GM19468 (cell line): ENCODE data around the gene DST.

Experiments used
- ATAC-seq: cut with Tn5 transposase; IDR thresholded peaks from one replicate; pipeline ENCODE4 v1.9.1; 2021; ENCODE audit warnings: mild to moderate bottlenecking, moderate library complexity, moderate number of reproducible peaks; ENCODE audit not compliant: unreplicated experiment; ENCODE audit errors: extremely low read depth

DST gene

DNA sequence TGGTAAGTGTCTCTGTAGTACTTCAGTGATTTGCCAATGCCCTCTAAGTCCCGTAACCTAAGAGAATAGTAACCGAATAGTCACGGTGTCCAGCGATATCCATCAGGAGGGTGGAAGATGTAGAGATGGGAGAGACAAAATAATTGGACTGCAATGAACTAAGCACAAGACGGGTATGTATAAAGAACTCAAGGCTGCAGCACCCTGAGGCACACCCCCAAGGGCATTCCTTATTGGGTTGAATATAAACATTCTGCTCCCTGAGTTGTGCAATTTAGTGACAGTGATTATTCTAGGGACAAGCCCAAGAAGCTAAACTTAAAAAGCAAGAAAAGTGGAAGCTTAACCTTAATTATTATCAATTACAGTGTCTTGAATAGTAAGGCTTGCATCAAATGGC lies 14.6 kb downstream of the DST start:
- ATAC-seq = no peak

DNA sequence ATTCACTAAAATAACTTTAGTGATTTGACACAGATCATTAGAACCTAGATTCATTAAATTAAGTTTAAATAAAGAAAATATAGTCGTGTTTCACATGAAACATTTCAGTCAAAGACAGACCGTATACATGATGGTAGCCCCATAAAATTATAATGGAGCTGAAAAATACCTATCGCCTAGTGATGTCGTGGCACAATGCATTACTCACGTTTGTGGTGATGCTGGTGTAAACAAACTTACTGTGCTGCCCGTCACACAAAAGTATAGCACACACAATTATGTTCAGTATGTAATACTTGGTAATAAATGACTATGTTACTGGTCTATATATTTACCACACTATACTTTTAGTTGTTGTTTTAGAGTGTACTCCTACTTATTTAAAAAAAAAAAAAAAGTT lies 17.3 kb downstream of the DST start:
- ATAC-seq = no peak

DNA sequence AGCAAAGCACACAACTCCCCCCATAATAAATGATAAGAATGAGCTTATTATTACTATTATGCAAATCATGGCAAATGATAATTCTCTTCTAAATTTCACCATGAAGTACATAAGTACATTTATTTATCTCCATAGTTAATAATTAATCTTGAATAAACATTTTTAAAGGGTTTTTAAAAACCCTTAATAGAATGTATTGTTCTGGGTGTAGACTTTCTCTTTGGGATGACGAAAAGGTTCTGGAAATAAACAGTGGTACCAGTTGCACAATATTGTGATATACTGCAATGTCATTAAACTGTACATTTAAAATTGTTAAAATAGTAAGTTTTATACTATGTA lies 18.0 kb downstream of the DST start:
- ATAC-seq = no peak

DNA sequence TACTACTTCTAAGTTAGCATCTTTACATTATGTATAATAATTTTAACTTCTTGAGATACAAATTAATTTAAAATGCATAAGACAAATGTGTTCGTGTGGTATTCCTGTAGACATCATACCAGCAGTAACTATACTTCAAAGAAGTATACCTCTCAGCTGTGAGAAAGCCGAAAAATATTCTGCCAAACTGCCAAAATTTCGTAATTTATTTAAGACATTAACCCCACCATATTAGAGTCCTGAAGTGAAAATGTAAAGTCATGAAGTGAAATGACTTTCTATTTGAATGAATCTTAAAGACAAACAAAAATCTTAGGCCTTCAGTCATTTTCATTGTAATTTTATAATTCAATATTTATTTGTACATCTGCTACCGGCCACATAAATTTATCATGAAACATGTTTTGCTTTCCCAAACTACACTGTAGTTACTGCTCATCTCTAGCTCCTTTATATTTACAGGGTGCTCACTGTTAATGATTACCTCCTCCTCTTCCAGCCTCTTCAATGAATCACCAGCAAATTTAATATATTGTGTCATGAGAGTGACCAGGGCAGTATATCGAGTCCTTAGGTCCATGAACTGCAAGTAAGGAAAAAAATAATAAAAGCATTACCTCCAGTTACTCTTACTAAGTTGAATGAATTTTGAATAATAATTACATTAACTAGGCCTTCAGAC lies 18.5 kb downstream of the DST start:
- ATAC-seq = no peak

DNA sequence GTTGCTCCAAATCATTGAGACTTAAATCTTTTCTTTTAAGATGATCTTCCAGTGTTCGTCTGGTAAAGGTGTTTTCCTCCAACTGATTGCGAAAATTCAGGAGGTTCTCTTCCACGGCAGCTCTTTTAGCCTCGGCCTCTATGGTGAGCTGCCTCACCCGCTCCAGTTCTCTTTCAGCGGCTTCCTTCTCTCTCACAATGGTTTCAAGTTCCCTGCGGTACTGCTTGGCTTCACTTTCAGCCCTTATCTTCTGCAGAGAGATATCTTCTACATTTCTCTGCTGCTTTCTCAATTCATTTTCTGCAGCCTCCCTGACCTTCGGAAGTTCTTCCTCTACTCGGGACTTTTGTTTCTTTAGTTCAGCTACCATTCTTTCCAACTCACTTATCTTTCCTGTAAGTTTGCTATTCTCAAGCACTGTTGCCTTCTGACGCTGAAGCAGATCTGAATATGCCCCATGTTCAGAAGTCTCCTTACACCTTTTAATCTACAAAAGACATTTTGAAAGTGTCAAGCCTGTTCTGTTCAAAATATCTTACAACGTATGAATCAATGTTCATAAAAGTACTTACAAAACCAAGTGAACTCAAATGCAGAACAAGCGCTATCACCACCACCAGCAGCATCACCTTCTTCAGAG lies 22.3 kb downstream of the DST start:
- ATAC-seq = no peak

DNA sequence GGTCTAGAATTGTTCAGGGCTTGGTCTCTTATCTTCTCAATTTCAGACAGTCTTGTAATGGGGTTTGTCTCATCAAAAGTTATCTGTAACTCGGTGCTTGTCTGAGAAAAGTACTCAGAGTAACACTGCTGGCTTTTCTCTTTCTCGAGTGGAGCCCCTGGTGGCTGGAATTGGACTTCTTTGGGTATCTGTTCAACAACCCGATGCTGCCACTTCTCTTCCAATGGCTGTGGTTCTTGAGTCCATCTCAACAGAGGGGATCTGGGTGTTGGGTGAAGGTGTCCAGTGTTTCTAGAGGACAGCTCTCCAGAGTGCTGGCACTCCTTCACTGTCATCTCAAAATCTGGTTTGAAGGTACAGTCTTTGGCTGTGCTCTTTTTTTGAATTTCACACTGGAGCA lies 24.6 kb downstream of the DST start:
- ATAC-seq = no peak

DNA sequence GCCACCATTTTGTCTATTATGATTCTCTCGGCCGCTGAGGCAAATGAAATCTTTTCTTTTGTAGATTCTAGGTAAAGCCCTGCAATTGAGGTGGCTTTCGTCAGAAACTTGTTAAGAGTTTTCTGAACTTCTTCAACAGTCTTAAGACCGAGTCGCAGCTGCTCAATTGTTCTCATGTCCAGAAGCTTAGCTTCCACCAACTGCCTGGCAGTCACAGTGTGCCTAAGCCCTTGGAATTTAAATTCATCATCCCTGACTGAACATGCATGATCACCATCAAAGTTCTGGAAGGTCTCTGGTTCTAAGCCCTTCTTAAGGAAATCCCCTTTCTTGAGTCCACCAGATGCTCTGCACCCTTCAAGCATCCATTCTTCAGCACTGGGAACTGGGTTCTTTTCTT lies 25.7 kb downstream of the DST start:
- ATAC-seq = no peak

DNA sequence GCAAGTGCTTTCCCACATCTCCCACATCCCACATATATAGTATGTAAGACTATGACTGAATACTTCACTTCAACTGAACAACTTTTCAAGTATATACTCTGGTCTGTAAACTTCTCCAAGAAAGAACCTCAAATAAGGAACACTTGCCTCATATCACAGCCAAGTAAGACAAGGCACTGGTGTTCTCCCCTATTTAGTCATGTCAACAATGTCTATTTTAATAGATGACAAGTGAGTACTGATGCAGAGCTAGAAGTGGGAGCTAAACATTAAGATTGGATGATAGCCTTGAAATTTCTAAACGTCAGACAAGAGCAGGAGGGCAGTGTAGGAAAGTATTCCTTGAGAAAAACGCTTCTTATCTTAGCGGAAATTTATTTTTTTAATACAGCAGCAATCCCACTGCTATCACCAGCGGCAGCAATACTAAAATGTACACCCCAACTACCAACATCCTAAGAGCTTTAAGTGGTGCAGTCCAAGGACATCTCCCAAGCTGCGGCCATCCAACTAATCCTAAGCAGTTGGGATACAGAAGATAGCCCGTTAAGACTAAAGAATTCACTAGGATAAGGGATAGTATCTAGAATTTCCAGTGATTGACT lies 29.3 kb downstream of the DST start:
- no peak for ATAC-seq

DNA sequence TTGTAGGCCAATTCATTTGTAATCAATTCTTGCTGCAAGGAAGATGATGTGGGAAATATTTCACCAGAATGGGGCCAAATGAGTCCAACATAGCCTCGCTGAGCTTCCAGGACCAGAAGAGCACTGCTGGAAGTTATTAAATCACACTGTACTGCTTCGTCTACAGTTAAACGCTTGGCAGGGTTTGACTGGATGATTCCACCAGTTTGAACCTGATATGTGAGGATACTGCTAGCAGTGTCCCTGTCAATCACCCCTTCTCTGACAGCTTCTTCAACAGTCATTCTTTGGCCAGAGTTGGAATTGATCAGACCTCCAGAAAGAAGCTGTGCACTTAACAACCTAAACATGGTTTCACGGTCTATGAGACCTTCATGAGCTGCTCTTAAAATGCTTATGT lies 34.4 kb downstream of the DST start:
- no peak for ATAC-seq

DNA sequence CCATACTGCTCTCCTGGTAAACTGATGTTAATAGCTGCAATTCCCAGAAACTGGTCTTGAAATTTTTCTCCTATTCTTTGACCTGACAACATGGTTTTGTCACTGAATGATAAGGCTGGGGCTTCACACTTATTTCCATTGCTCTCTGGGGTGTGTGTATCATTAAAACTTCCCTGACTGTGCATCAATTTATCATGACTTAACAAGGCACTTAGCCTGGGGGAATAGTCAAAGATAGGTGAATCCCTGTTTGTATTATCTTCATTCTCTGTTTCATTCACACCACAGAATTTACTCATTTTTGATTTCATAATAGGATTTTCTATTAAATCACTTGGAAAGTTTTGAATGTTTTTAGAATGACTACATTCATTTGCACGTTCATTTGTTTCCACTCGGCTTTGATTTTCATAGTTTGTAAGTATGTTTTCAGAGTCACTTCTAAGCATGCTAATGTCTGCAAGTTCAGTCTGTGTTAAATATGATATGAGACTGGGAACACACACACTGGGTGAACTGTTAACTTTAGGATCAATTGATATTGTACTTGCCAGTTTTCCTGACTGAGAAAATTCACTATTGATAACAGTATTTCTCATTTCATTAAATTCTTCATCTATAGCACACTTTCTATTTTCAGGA lies 35.5 kb downstream of the DST start:
- ATAC-seq = no peak

DNA sequence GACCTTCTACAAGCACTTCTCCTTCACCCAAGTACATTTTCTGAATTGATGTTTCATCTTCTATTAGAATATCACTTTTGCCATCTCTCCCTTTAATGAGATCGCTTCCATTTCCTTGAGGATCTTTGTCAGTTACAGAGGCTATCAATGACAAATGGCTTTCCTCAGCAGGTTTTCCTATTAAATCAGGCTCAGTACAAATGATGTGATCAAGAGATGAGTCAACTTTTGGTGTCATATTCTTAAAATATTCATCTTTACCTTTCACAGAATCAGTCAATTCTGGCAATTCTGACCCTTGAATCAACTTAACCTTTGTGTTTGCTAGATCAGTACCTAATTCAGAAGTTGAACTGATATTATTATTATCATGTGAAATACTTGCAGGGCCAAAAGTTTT lies 37.3 kb downstream of the DST start:
- ATAC-seq = no peak

DNA sequence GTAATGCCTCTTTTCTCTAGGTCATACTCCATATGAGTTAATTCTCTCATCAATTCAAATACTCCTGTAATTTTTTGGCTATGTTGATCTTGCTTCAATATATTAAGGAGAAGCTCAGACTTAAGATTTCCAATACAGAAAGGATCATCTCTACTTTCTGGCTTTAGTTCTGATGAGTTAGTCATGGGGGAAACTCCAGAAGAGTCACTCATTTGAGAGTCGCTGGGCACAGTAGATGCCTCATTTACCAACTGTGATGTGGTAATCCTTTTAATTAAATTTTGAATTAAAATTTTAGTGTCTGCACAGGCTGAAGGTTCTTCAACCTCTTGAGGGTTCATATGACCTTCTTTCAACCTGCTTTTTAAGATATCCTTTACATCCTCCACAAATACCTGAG lies 38.5 kb downstream of the DST start:
- ATAC-seq = no peak

DNA sequence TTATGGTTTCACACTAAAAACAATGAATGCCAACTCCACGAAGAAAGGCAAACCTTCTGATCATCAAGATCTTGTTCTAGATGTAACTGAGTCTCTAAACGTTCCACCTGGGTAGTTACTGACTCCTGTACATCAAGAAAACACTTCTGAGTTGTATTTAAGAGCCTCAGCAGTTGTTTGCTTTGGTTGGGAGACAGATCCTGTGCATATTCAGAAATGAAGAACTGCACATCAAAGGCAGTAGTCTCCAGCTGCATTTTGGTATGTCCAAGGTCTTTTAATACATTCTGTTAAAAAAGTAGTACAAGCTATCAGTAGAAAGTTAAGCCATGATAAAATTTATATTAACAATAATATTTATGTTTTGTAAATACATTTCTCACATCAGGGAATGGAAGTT lies 41.3 kb downstream of the DST start:
- no peak for ATAC-seq

DNA sequence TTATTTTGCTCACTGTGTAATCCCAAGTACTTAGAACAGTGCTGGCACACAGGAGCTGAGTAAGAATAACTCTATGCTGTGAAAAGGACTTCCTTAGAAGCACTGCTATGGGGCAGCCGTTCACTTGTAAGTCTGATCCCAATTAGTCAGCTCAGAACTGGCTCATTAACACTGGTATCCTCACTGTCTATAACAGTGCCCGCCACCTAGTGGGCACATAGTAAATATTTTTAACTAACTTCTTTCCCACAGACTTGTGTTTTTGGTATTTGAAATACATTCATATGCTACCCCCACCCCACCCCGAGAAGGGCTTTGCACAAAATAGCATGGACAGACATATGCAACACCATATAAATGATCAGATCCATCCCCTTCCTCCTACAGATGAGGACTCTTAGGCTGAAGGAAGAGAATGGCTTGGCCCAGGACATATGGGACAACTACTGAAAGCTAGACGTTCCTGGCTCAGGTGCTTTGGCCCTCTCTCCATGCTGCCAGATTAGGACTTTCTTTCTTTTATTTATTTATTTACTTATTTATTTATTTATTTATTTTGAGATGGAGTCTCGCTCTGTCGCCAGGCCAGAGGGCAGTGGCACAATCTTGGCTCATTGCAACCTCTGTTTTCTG lies 47.1 kb downstream of the DST start:
- peak; percentile 11 for ATAC-seq

DNA sequence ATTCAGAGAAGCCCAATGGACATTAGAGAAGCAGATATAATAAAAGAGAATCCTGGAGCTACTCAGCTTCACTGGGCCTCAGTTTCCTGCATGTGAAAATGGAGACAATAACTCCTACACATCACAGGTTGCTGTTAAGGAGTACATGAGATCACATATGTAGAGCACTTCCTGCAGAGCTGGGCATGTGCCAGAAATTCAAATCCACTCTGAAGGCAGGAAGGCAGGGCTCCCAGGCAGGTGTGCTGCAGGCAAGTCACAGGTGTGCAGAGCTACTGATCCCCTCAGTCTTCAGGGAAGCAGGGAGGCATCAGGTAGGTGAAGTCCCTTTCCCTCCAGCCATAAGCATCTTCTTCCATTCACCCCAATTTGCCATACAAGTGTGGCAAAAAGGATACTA lies 48.0 kb downstream of the DST start:
- ATAC-seq = no peak

DNA sequence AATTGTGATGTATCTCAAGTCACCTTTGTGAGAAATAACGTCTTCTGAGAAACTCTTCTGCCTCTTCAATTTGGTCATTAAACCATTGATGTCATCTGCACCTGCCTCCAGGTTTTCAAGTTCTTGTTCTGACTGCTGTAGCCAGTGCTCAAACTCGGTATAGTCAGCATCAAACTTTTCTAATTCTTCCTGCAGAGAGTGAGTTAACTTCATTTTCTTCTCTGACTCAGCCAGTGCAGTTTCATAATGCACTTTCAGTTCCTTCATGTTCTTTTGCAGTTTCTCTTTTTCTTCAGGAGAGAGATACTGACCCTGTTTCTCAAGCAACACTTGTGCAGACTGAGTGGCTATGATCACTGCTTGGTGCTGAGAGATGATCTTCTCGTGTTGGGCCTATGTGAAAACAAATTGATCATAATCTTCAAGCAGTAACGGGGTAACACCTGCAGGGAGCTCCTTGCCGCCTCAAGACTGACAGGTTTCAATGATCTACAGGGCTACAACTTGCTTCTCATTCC lies 48.8 kb downstream of the DST start:
- ATAC-seq = peak; percentile 96

DNA sequence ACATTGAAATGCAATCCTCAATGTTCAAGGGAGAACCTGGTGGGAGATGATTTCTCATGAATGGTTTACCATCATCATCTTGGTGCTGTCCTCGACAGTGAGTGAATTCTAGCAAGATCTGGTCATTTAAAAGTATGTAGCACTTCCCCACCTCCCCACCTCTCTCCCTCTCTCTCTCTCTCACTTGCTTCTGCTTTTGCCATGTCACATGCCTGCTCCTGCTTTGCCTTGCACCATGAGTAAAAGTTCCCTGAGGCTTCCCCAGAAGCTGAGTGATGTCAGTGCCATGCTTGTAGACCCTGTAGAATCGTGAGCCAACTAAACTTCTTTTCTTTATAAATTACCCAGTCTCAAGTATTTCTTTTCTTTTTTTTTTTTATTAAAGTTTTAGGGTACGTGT lies 60.5 kb downstream of the DST start:
- no peak for ATAC-seq

DNA sequence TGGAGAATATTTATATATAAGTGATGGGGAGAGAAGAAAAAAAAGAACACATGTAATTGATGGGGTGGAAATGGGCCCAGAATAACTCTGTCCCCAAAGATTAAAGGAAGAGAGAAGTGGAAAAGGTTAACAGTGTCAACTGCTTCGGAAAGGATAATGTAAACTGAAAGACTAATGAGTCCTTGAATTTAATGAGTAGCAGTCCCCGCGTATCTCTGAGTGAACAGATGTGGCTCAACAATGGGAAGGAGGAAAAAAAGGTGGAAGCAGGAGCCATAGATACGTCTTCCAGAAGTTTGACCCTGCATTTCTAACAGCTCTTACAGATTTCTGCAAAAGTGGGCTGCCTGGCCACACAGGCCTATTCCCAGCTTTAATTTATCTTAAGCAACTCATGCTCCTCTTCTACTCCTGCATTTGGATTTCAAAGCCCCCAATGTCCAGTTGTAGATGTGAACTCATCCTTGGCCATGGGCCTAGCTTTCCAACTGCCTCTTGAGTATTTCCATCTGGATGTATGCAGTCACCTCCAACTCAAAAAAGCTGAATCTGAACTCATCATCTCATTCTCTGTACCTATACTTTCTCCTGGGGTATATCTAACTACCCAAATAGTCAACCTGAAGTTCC lies 61.3 kb downstream of the DST start:
- ATAC-seq = no peak

DNA sequence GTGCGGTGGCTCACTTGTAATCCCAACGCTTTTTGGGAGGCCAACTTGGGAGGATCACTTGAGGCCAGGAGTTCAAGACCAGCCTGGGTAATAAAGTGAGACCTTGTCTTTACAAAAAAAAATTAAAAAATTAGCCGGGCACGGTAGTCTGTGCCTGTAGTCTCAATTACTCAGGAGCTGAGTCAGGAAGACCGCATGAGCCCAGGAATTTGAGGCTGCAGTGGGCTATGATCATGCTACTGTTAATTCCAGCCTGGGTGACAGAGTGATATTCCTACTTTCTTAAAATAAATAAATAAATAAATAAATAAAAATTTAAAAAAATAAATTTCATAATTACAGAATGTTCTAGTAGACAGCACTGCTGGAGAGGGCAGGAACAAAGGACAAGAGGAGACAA lies 62.4 kb downstream of the DST start:
- ATAC-seq = no peak

DNA sequence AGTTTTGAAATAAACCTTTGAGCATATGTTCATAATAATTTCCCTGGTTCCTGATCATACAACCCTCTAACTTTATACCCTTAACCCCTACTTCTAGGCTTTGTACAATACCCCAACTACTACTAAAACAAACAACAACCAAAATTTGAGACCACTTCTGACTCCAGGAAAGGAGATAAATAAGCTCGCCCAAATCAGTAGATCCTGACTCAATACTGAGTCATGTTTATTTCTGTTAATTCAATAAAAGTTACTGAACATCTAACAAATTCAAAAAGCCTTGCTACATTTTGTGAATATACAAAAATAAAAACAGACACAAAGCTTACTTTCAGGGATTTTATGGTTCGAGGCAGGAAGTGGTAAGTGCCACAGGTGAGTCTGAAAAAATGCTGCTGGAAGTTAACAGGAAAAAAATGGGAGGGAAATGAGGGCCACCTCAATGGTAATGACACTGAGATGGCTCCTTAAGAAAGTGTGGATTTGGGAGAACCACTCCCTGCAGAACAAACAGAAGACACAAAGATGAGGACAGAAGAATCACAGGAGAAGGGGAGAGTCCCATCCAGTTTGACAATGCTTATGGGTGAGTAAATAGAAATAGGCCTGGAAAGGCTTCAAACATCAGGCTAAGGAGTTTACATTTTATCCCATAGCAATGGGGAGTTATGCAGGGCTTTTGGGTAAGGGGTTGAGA lies 63.4 kb downstream of the DST start:
- ATAC-seq = no peak
